Lower leg skin (tissue), 4 donors: ENCODE results near the gene AVPR2. TPM values are rescaled to one million over a fixed set of nuclear protein-coding genes. Genes with fewer than 3 reads are reported as not detected.

Source experiments
- DNase-seq, 2 donors: peaks; one replicate each; pipeline ENCODE4 v3.0.0-alpha.2; 2019; ENCODE audit warnings: low spot score in 2 of 2
- H3K4me3 ChIP-seq: fragments of 200-600 bp; sonication (generic); 2 replicates; pipeline ENCODE4 v1.5.1; 2017; ENCODE audit warnings: mild to moderate bottlenecking, low read depth; ENCODE audit not compliant: poor library complexity, severe bottlenecking
- POLR2A ChIP-seq, 2 donors: fragments of 450-650 bp; IDR thresholded peaks; one replicate each; pipeline ENCODE4 v1.6.1; 2016 to 2017; ENCODE audit warnings: antibody characterized with exemption in 2 of 2, mild to moderate bottlenecking in 1 of 2, moderate library complexity in 1 of 2
- WGBS, 2 donors: methylation state at CpG; one replicate each; pipeline ENCODE4 v1.1.5; 2018; 5-methylcytosine and 5-hydroxymethylcytosine counted together
- intact Hi-C: fragments of 100-400 bp; cut with DNase I; formaldehyde crosslinking; loops from one replicate; pipeline ENCODE4 v1.15.0; 2023; ENCODE audit warnings: low total_unique reads
- total RNA-seq, 4 donors: library from RNA; depleted of rRNA; stranded (reverse); fragments of >200 nt; gene quantifications; one replicate each; pipeline ENCODE4 v1.1.0, GENCODE V29; 2016
- TF ChIP-seq, protein P1 (sequence below), 3 donors: fragments of 450-650 bp; IDR thresholded peaks; one replicate each; pipeline ENCODE4 v1.5.1; 2016; ENCODE audit warnings: antibody characterized with exemption in 3 of 3, mild to moderate bottlenecking in 3 of 3, moderate library complexity in 2 of 3

The AVPR2 gene
- total RNA-seq, 4 donors from 2014 or later: 0.53 to 2.6 (median 0.98) TPM

DNA sequence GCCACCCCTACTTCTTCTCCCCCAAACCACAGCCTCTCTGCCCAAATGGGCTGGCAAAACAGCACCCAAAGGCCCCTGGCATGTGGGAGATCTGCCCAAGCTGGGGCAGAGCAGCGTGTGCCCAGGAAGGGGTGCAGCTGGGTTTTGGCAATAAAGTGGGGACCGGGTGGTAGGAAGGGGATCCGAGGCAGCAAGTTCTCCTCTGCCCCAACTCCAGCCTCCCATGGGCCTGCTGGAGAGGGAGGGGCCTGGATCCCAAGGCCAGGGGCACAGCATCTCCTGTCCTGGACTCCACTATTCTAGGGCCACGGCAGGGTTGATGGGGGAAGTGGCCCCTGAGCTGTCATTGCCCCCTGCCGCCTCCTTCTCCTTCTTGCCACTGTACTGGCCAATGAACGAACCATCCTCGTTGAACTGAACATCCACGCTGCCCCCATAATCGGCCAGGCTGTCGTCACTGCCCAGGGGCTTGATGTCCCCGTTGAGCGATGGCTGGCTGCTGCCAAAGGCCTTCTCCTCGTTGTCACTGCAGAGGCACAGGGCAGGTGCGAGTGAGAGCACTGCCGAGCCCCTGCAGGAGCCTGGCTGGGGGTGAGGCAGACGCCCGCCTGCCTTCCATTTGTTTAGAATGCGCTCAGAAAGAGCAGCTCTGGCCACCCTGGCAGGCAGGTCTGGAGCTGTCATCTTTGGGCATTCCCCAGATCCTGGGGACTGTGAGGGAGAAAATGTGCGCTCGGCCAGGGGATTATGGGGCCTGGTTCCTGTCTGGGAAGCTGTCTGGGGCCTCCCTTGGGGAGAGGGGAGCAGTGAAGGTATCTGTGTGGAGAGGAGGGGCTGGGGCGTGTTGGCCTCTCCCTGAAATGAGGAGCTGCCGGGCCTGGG is 41.9 kb upstream of the AVPR2 start:
- intact Hi-C loops: no loop called here
- H3K4me3 ChIP-seq: no peak overlapping the region
- TF ChIP-seq, protein P1, sequence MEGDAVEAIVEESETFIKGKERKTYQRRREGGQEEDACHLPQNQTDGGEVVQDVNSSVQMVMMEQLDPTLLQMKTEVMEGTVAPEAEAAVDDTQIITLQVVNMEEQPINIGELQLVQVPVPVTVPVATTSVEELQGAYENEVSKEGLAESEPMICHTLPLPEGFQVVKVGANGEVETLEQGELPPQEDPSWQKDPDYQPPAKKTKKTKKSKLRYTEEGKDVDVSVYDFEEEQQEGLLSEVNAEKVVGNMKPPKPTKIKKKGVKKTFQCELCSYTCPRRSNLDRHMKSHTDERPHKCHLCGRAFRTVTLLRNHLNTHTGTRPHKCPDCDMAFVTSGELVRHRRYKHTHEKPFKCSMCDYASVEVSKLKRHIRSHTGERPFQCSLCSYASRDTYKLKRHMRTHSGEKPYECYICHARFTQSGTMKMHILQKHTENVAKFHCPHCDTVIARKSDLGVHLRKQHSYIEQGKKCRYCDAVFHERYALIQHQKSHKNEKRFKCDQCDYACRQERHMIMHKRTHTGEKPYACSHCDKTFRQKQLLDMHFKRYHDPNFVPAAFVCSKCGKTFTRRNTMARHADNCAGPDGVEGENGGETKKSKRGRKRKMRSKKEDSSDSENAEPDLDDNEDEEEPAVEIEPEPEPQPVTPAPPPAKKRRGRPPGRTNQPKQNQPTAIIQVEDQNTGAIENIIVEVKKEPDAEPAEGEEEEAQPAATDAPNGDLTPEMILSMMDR (IDR thresholded peaks at IDR 0.05): no peak
- no peak for TF ChIP-seq POLR2A (IDR thresholded peaks at IDR 0.05)
- peak in 1 of 2 donors; percentile 73 for DNase-seq
- 71 to 73% methylated on average over 19 to 22 of the region's 22 CpGs for WGBS, 2 donors

DNA sequence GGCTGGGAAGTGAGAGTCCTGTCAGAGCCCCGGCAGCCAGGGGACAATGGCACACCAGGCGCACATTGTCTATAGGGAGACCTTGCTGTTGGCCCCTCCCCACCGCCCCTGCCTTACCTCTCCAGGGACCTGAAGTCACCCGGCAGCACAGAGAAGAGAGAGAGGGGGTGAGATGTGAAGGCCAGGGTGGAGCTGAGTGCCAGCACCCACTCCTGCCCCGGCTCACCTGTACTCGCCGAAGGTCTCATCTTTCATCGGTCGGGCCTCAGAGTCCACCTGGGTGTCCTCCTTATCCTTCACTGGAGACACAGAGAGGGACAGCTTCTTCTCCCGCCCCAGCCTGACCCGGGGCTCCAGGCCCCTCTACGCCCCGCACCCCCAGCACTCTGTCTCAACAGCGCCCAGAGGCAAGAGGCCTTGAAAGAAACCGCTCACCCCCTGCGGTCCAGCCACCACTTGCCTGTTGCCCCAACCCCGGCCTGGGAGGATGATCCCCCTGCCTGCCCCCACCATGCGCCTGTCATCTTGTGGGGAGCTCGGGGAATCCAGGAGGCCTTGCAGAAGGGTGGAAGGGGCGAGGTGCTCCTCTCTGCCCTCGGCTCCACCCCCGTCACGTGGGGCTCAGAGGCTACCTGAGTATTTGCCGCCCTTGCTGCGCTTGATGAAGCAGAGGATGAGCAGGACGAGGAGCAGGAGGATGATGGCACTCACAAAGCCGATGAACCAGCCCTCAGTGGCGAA is 41.1 kb upstream of the AVPR2 start:
- intact Hi-C loops: no loop called here
- H3K4me3 ChIP-seq: no peak overlapping the region
- TF ChIP-seq POLR2A (IDR thresholded peaks at IDR 0.05): no peak
- TF ChIP-seq, protein P1 (IDR thresholded peaks at IDR 0.05): no peak
- DNase-seq: peak in 1 of 2 donors; percentile 75
- WGBS, 2 donors: 51 to 72% methylated on average over 7 to 28 of the region's 28 CpGs

DNA sequence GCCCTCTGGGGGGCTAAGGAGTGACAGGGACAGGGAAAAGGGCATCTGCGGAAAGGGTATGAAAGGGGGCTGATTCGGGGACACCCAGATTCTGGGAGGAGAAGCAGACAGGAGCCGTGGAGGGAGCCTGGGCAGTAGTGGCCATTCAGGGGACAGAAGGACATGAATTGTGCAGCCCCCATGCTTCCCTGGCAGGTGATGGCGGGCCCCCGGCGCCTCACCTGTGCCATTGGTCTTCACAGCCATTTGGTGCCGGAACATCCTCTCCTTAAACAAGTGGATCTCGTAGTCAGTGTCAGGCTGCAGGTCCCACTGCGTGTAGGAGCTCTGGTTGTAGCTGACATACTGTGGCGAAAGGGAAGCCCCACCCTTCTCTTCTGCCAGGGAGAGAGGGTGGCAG is 40.4 kb upstream of the AVPR2 start:
- WGBS, 2 donors: 85% methylated on average over 6 to 10 of the region's 10 CpGs
- intact Hi-C loops: no loop called here

DNA sequence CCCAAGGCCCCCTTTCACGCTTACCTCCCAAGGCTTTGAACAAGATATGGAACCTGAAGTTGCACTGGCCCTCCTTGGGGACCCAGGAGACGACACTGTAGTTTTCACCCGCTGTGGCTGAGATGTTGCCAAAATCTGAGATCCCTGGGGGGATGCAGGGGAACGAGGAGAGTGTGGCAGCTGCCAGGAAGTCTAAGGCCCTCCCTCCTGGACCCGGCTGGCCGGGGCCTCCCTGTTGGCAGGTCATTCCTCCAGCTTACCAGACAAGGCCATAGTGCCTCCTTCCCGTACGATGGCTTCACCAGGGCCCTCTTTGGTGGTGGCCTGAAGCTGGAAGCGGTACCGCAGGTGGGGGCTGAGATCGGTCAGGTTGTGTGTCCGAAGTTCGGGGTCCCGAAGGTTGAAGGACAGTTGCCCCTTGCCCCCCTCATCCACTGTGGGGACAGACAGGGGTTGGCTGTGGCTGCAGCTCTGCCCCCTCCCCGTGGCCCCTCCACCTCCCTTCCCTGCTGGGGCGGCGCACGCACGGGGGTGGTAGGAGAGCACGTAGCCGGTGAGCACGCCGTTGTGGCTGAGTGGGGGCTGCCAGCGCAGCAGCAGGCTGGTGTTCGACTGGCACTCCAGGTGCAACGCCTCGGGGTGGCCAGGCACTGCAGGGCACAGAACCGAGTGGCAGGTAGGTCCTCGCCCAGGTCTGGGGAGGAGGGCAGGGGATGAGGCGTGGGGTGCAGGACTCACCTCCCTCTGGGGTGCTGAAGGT is 39.7 kb upstream of the AVPR2 start:
- no peak for TF ChIP-seq POLR2A (IDR thresholded peaks at IDR 0.05)
- TF ChIP-seq, protein P1 (IDR thresholded peaks at IDR 0.05): no peak
- peak in 1 of 2 donors; percentile 70 for DNase-seq
- H3K4me3 ChIP-seq: no peak overlapping the region
- intact Hi-C loops: no loop called here
- WGBS, 2 donors: 51 to 80% methylated on average over 8 to 30 of the region's 30 CpGs

More for the DNA sequence above, 40.4 kb upstream of the AVPR2 start:
- DNase-seq: no peak
- H3K4me3 ChIP-seq: no peak overlapping the region
- TF ChIP-seq, protein P1 (IDR thresholded peaks at IDR 0.05): no peak
- TF ChIP-seq POLR2A (IDR thresholded peaks at IDR 0.05): no peak

DNA sequence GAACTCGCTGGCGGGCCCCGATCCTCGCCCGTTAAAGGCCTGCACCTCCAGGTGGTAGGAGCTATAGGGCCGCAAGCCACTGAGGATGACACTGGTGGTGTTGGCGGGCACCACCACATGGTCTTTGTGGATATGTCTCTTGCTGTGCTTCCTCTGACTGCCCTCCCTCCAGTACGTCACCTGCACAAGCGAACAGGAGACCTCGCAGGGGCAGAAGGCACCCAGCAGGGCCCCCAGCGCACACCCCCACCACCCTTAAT is 39.2 kb upstream of the AVPR2 start:
- intact Hi-C loops: no loop called here
- DNase-seq: no peak
- TF ChIP-seq, protein P1 (IDR thresholded peaks at IDR 0.05): no peak
- no peak for TF ChIP-seq POLR2A (IDR thresholded peaks at IDR 0.05)
- 92% methylated on average over 7 of the region's 11 CpGs; no CpG with 5 or more reads in 1 of the 2 donors for WGBS, 2 donors
- H3K4me3 ChIP-seq: no peak overlapping the region
